H1 (cell line): ENCODE measurements around the gene UBE3C. TPM values are rescaled to one million over a fixed set of nuclear protein-coding genes. Genes with fewer than 3 reads are reported as not detected.

Experiments
- CTCF ChIA-PET: fragments of 300-600 bp; sonication (Branson Sonifier 250); formaldehyde crosslinking; loops from one replicate; lab custom pipeline; 2021; ENCODE audit not compliant: partially characterized antibody; lab: Charles Lee
- POLR2A ChIA-PET: fragments of 300-600 bp; sonication (Branson Sonifier 250); formaldehyde crosslinking; loops from one replicate; lab custom pipeline; 2021; ENCODE audit warnings: inconsistent platforms; ENCODE audit not compliant: partially characterized antibody; lab: Charles Lee
- DNase-seq, 2 experiments: peaks; one replicate each; pipeline versions ENCODE4 v3.0.0 to v3.0.0-alpha.2; 2010 to 2022; ENCODE audit warnings: low spot score in 2 of 2, low read depth in 1 of 2, mixed read lengths in 1 of 2
- FAIRE-seq: peaks from 2 replicates; lab custom pipeline; 2011; peaks lifted over from hg19 to GRCh38; lab: Jason Lieb, UNC
- H2AFZ ChIP-seq: 2 replicates; pipeline ENCODE4 v1.8.1; 2012; ENCODE audit warnings: low read length, inconsistent platforms
- H2AK5ac ChIP-seq: 2 replicates; pipeline ENCODE4 v1.6.1; 2013; ENCODE audit warnings: low read depth, low read length
- H2BK120ac ChIP-seq: replicated peaks from 2 replicates; pipeline ENCODE3; 2013; ENCODE audit warnings: low read depth, low read length, inconsistent platforms
- H2BK12ac ChIP-seq: 2 replicates; pipeline ENCODE4 v1.6.1; 2013; ENCODE audit warnings: low read depth, low read length
- H2BK15ac ChIP-seq: 2 replicates; pipeline ENCODE4 v1.6.1; 2013; ENCODE audit warnings: low read length
- H2BK20ac ChIP-seq: 2 replicates; pipeline ENCODE4 v1.6.1; 2013; ENCODE audit warnings: low read length
- H2BK5ac ChIP-seq: 2 replicates; pipeline ENCODE4 v1.6.1; 2013; ENCODE audit warnings: low read depth, low read length
- H3K14ac ChIP-seq: 2 replicates; pipeline ENCODE4 v1.6.1; 2013; ENCODE audit warnings: inconsistent platforms; ENCODE audit not compliant: insufficient read length
- H3K18ac ChIP-seq: 2 replicates; pipeline ENCODE4 v1.6.1; 2013; ENCODE audit warnings: low read length; ENCODE audit errors: extremely low read depth
- H3K23ac ChIP-seq: 2 replicates; pipeline ENCODE4 v1.6.1; 2013; ENCODE audit warnings: inconsistent platforms; ENCODE audit not compliant: insufficient read length
- H3K23me2 ChIP-seq: 2 replicates; pipeline ENCODE4 v1.6.1; 2013; ENCODE audit warnings: low read depth, low read length
- H3K27ac ChIP-seq: 2 replicates; pipeline ENCODE4 v1.6.1; 2011; ENCODE audit warnings: low read depth, low read length, inconsistent platforms
- H3K27me3 ChIP-seq, 4 experiments: replicated peaks in 1 of 4; 1 replicate in 1 of 4; 2 replicates in 3 of 4; pipeline versions ENCODE4 v1.6.1 to v1.8.1; 2011 to 2013; ENCODE audit warnings: low read length in 3 of 4, mild to moderate bottlenecking in 3 of 4, inconsistent platforms in 2 of 4, mixed read lengths in 2 of 4, moderate library complexity in 1 of 4; ENCODE audit not compliant: control insufficient read depth in 3 of 4, insufficient read depth in 3 of 4; ENCODE audit errors: extremely low read depth in 1 of 4
- H3K36me3 ChIP-seq, 4 experiments: 2 replicates each; pipeline versions ENCODE4 v1.6.1 to v1.8.1; 2011 to 2013; ENCODE audit warnings: mild to moderate bottlenecking in 4 of 4, low read length in 3 of 4, moderate library complexity in 2 of 4, control low read depth in 1 of 4, inconsistent platforms in 1 of 4; ENCODE audit not compliant: insufficient read depth in 4 of 4, control insufficient read depth in 2 of 4
- H3K4ac ChIP-seq: replicated peaks from 2 replicates; pipeline ENCODE3; 2013; ENCODE audit warnings: low read length, low read depth, mixed read lengths, inconsistent platforms; ENCODE audit not compliant: insufficient read length
- H3K4me1 ChIP-seq, 4 experiments: replicated peaks in 1 of 4; 1 replicate in 1 of 4; 2 replicates in 3 of 4; pipeline versions ENCODE4 v1.6.1 to v1.8.1; 2011 to 2013; ENCODE audit warnings: low read length in 3 of 4, inconsistent platforms in 2 of 4, mixed read lengths in 1 of 4; ENCODE audit not compliant: insufficient read depth in 4 of 4, control insufficient read depth in 3 of 4
- H3K4me2 ChIP-seq, 2 experiments: 2 replicates each; pipeline versions ENCODE4 v1.6.1 to v1.8.1; 2011 to 2013; ENCODE audit warnings: low read depth in 2 of 2, low read length in 2 of 2, control low read depth in 1 of 2, inconsistent platforms in 1 of 2, mild to moderate bottlenecking in 1 of 2; ENCODE audit not compliant: insufficient read depth in 1 of 2
- H3K4me3 ChIP-seq, 4 experiments: fragments of 200-600, 300-600 bp in 1 of 4; sonication (generic), shearing (Covaris generic), sonication (Bioruptor Twin) in 1 of 4; 2 replicates each; pipeline versions ENCODE4 v1.5.1 to v1.8.1; 2011 to 2016; ENCODE audit warnings: low read length in 4 of 4, low read depth in 3 of 4, control low read depth in 2 of 4, inconsistent platforms in 2 of 4, mild to moderate bottlenecking in 2 of 4, mixed read lengths in 1 of 4, moderate library complexity in 1 of 4; ENCODE audit not compliant: insufficient read depth in 2 of 4; ENCODE audit errors: extremely low read depth in 1 of 4
- H3K56ac ChIP-seq: replicated peaks from 2 replicates; pipeline ENCODE3; 2013; ENCODE audit warnings: low read depth, mild to moderate bottlenecking, mixed read lengths, low read length, inconsistent platforms; ENCODE audit not compliant: insufficient read length
- H3K79me1 ChIP-seq: 2 replicates; pipeline ENCODE4 v1.6.1; 2013; ENCODE audit warnings: low read depth, low read length, control low read depth
- H3K79me2 ChIP-seq, 2 experiments: 2 replicates each; pipeline versions ENCODE4 v1.6.1 to v1.8.1; 2012 to 2013; ENCODE audit warnings: low read length in 2 of 2, mild to moderate bottlenecking in 2 of 2, inconsistent platforms in 1 of 2; ENCODE audit not compliant: insufficient read depth in 2 of 2, control insufficient read depth in 1 of 2
- H3K9ac ChIP-seq, 4 experiments: replicated peaks in 1 of 4; 1 replicate in 1 of 4; 2 replicates in 3 of 4; pipeline versions ENCODE4 v1.6.1 to v1.8.1; 2011 to 2013; ENCODE audit warnings: low read depth in 3 of 4, low read length in 3 of 4, control low read depth in 2 of 4, mild to moderate bottlenecking in 2 of 4, moderate library complexity in 2 of 4, inconsistent platforms in 1 of 4; ENCODE audit errors: extremely low read depth in 1 of 4
- H3K9me3 ChIP-seq, 2 experiments: 2 replicates each; pipeline versions ENCODE4 v1.6.1 to v1.8.1; 2012 to 2013; ENCODE audit warnings: mild to moderate bottlenecking in 2 of 2, moderate library complexity in 2 of 2, control low read depth in 1 of 2, inconsistent platforms in 1 of 2, low read depth in 1 of 2, low read length in 1 of 2, mixed read lengths in 1 of 2; ENCODE audit not compliant: insufficient read depth in 2 of 2
- H4K20me1 ChIP-seq, 2 experiments: replicated peaks in 1 of 2; 2 replicates each; pipeline versions ENCODE3 to v1.8.1; 2011 to 2013; ENCODE audit warnings: inconsistent platforms in 2 of 2, low read length in 2 of 2, mild to moderate bottlenecking in 1 of 2; ENCODE audit not compliant: insufficient read depth in 2 of 2, control insufficient read depth in 1 of 2
- H4K5ac ChIP-seq: 2 replicates; pipeline ENCODE4 v1.6.1; 2013; ENCODE audit warnings: low read length, low read depth, mixed read lengths, inconsistent platforms; ENCODE audit not compliant: insufficient read length
- H4K8ac ChIP-seq: 2 replicates; pipeline ENCODE4 v1.8.0; 2013; ENCODE audit warnings: mild to moderate bottlenecking, moderate library complexity, low read length, inconsistent platforms; ENCODE audit not compliant: insufficient read depth; ENCODE audit errors: extremely low read depth
- H4K91ac ChIP-seq: replicated peaks from 2 replicates; pipeline ENCODE3; 2013; ENCODE audit warnings: low read length, mixed read lengths, inconsistent platforms; ENCODE audit not compliant: insufficient read length
- BACH1 ChIP-seq: IDR thresholded peaks from 2 replicates; pipeline ENCODE4 v1.6.1; 2012; ENCODE audit warnings: low read length, improper control_type of control experiment
- HDAC2 ChIP-seq, 2 experiments: fragments of 300-600 bp in 1 of 2; sonication (generic) in 1 of 2; IDR thresholded peaks; 2 replicates each; pipeline ENCODE4 v1.6.1; 2011 to 2012; ENCODE audit warnings: low read depth in 2 of 2, low read length in 2 of 2, mild to moderate bottlenecking in 2 of 2, moderate library complexity in 2 of 2, borderline replicate concordance in 1 of 2, inconsistent platforms in 1 of 2
- RBBP5 ChIP-seq: IDR thresholded peaks from 2 replicates; pipeline ENCODE4 v1.7.1; 2012; ENCODE audit warnings: low read depth, mild to moderate bottlenecking, inconsistent platforms, low read length, moderate library complexity, borderline replicate concordance
- YY1 ChIP-seq: IDR thresholded peaks from 2 replicates; pipeline ENCODE4 v1.6.1; 2011; ENCODE audit warnings: low read depth, mild to moderate bottlenecking, low read length
- WGBS, 2 experiments: shearing (Covaris generic) in 1 of 2; methylation state at CpG; one replicate each; pipeline versions ENCODE4 v1.1.6 to v1.1.7; 2013 to 2015; ENCODE audit warnings: low lambda C conversion rate in 2 of 2, mixed read lengths in 2 of 2, inconsistent platforms in 1 of 2, low coverage in 1 of 2, missing lambda C conversion rate in 1 of 2; ENCODE audit not compliant: insufficient replicate concordance in 2 of 2, insufficient coverage in 1 of 2, insufficient read length in 1 of 2; ENCODE audit errors: extremely low coverage in 1 of 2, missing lambda C conversion rate in 1 of 2; 5-methylcytosine and 5-hydroxymethylcytosine counted together
- polyA plus RNA-seq, 7 experiments: library from polyadenylated mRNA; depleted of rRNA in 3 of 7; stranded (reverse) in 5 of 7; unstranded in 2 of 7; fragments of >200 nt in 5 of 7; fragments of 200-250 nt in 2 of 7; gene quantifications; 1 replicate in 5 of 7; 2 replicates in 1 of 7; 4 replicates in 1 of 7; pipeline versions ENCODE4 v1.2.1 to v1.2.3, GENCODE V29; 2011 to 2013; ENCODE audit warnings: missing spikeins in 2 of 7, mixed read lengths in 2 of 7
- total RNA-seq: library from RNA; stranded (reverse); fragmentation: NEBNext Ultra II Directional; extraction: Animal tissue kit (Norgen Biotek cat#: 25700); gene quantifications from 2 replicates; pipeline ENCODE4 v1.2.1, GENCODE V29; 2021
- TF ChIP-seq, protein P1 (sequence below): IDR thresholded peaks from 2 replicates; pipeline ENCODE4 v1.6.1; 2012; ENCODE audit warnings: inconsistent platforms
- TF ChIP-seq, protein P2 (sequence below): IDR thresholded peaks from 2 replicates; pipeline ENCODE4 v1.6.1; 2011; ENCODE audit warnings: low read depth, mild to moderate bottlenecking, low read length; ENCODE audit not compliant: insufficient read depth

The UBE3C gene
- total and polyA plus RNA-seq, 2 of the 8 experiments (the other 6 are each of a cell fraction or from before 2014, with no cell fraction given): 32.0 to 54.1 TPM

DNA sequence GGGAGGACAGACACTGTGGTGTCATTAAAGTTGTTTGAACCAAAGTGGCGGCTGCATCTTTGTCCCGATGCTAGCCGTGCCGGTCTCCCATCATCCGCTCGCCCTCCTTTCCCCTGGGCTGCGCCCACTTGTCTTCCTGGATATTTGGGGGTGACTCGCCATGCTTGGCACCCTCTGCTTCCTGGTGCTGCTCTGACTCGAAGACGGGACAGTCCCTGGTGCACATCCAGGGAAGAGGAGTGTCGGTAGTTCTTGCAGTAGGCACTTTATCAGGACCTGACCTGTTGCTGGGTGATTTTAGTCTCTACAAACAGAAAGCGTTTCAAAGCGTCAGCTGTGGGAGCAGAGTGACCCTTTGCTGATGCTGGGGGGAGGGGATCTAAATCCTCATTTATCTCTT is 129.8 kb downstream of the UBE3C start:
- H3K4me3 ChIP-seq: no peak overlapping the region
- no peak for FAIRE-seq
- H3K9ac ChIP-seq: no peak overlapping the region; a peak in 1 of 7 replicates
- no peak overlapping the region for H3K4ac ChIP-seq
- peaks cover 0 to 2% of the 10 kb centered on the region in 2 experiments for H4K20me1 ChIP-seq
- H4K5ac ChIP-seq: no peak overlapping the region
- no peak overlapping the region for H2BK20ac ChIP-seq
- no peaks in the 10 kb centered on the region for H3K79me1 ChIP-seq
- H3K27me3 ChIP-seq: no peaks in the 10 kb centered on the region
- H2AK5ac ChIP-seq: no peak overlapping the region
- no peak overlapping the region for H4K91ac ChIP-seq
- H3K27ac ChIP-seq: no peak overlapping the region
- H3K36me3 ChIP-seq: peaks cover 4 to 28% (median 14%) of the 10 kb centered on the region in 4 experiments; a peak in 6 of 8 replicates
- no peak overlapping the region for H3K18ac ChIP-seq
- H4K8ac ChIP-seq: no peak overlapping the region
- no peaks in the 10 kb centered on the region; the same call in 1 of the 2 replicates for H3K23me2 ChIP-seq
- no peak overlapping the region for H2AFZ ChIP-seq
- WGBS, 2 experiments: 88% methylated on average over 13 of the region's 13 CpGs; no CpG with 5 or more reads in 1 of the 2 experiments
- no peaks in the 10 kb centered on the region for H3K79me2 ChIP-seq
- no peak overlapping the region for H3K56ac ChIP-seq
- H2BK120ac ChIP-seq: no peak overlapping the region
- peaks cover 0 to 8% (median 1%) of the 10 kb centered on the region in 4 experiments; a peak in 4 of 7 replicates for H3K4me1 ChIP-seq
- no peak overlapping the region for H3K14ac ChIP-seq
- no peak overlapping the region for H2BK5ac ChIP-seq
- no peak overlapping the region for H3K23ac ChIP-seq
- DNase-seq: no peak
- H3K4me2 ChIP-seq: no peak overlapping the region
- H2BK15ac ChIP-seq: no peak overlapping the region
- ChIA-PET CTCF (interaction anchor here (0.8 to 7.2 kb wide), 4 partner anchors 18 to 296 kb away, joined by 4 to 72 read pairs (median 13); no protein-coding TSS in a partner anchor), POLR2A (interaction anchor here (0.6 to 1.0 kb wide), 2 partner anchors 12 to 130 kb away, joined by 3 read pairs; partner anchors contain the start of gene UBE3C)
- TF ChIP-seq, protein P1, sequence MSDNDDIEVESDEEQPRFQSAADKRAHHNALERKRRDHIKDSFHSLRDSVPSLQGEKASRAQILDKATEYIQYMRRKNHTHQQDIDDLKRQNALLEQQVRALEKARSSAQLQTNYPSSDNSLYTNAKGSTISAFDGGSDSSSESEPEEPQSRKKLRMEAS: no peak
- TF ChIP-seq HDAC2 (IDR thresholded peaks at IDR 0.05; ENCODE audit: borderline replicate concordance in 1 of 2, low read depth in 2 of 2, low read length in 2 of 2) (no peak), RBBP5 (no peak), YY1 (no peak), BACH1 (no peak)
- TF ChIP-seq, protein P2, sequence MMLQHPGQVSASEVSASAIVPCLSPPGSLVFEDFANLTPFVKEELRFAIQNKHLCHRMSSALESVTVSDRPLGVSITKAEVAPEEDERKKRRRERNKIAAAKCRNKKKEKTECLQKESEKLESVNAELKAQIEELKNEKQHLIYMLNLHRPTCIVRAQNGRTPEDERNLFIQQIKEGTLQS: no peak
- no peaks in the 10 kb centered on the region; a peak in 1 of 4 replicates for H3K9me3 ChIP-seq
- H2BK12ac ChIP-seq: no peak overlapping the region
